Stimulated activated CD4-positive, alpha-beta T cell treated with anti-CD3 and anti-CD28 coated beads, TNF-alpha, amount 100 ng/mL, for 4 hours (primary cell): ENCODE data around the gene SCUBE3.

Experiments used
- DNase-seq, 3 experiments: peaks; one replicate each; pipeline ENCODE4 v3.0.0-alpha.2; 2020; ENCODE audit warnings: low read depth in 3 of 3

The SCUBE3 gene

GRCh38 chr6:35209622-35210247 lies 4.0 kb upstream of the SCUBE3 start:
- no peak for DNase-seq

DNA sequence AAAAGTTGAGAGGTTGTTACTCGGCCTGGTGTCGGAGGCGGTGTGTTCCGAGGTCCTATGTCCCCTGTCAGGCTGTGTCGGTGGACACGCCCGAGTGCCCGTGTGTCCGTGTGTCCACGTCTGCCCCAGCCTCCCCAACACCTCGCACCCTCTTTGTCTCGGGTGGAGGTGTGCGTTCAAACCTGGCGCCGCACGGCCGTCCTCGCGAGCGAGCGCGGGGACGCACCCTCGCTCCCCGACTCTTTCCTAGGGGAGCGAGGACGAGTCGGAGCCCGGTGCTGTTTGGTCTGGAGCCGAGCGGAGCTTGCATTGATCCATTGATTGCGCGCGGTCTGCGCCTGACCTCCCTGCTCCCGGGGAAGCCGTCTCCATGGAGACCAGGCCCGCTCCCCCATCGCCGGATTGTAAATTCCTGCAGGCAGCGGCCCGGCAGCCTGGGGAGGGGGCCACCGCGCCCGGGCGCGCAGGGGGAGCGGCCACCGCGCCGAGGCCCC lies 411 bp upstream of the SCUBE3 start:
- DNase-seq: no peak

- DNase-seq: no peak
These were observed 1.3 kb downstream of the SCUBE3 start for GRCh38 chr6:35214869-35215664.

DNA sequence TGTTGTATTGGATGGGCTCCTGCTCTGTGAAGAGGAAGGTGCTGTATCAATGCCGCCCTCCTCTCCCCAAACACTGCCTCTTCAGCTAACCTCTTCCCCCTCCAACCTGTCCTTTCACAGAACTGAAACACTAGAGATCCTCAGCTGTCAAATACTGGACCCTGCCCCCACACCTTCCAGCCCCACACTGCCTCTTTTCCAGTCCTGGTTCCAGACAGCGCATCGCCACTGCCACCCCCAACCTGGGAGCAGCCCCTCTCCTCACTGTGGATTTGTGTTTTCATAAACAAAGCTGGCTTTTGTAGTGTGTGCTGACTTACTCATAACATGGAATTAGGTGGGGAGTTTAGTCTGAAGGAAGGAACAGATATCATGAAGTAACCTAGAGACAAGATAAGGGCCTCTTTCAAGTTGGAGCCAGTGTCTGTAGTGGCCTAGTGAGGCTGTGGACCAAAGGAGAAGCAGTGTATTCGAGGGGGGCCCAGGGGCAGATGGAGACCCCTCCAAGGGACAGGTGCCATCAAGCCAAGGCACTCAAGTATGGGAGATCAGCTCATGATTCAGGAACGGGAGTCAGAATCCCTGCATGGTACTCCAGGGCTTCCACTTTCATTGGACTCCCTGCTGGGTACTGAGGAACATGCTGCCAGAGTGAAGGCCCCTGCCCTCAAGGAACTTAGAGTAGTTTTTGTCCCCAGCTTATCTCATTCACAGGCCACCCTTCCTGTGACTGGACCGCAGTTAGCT lies 2.1 kb downstream of the SCUBE3 start:
- no peak for DNase-seq

GRCh38 chr6:35216412-35216732 lies 2.6 kb downstream of the SCUBE3 start:
- no peak for DNase-seq

GRCh38 chr6:35216851-35217811 lies 3.4 kb downstream of the SCUBE3 start:
- no peak for DNase-seq

DNA sequence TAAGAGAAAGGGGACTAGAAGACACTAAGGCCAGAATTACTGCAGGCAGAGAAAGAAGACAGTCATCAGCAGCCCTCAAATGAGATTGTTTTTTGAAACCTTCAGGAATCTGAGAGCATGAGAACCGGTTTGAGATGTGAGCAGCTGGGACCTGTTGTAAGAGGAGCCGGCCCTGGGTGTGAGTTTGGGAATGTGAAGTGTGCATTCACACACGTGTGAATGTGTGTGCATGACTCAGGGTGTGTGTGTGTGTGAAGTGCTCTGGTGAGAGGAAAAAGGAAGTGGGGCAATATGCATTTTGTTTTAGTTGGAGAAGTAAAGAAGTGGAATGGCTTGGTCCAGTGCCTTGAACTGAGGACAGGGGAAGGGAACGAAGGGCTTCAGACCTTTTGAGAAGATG lies 4.3 kb downstream of the SCUBE3 start:
- no peak for DNase-seq

GRCh38 chr6:35218456-35218855 lies 4.7 kb downstream of the SCUBE3 start:
- no peak for DNase-seq

GRCh38 chr6:35219683-35220326 lies 6.0 kb downstream of the SCUBE3 start:
- no peak for DNase-seq

DNA sequence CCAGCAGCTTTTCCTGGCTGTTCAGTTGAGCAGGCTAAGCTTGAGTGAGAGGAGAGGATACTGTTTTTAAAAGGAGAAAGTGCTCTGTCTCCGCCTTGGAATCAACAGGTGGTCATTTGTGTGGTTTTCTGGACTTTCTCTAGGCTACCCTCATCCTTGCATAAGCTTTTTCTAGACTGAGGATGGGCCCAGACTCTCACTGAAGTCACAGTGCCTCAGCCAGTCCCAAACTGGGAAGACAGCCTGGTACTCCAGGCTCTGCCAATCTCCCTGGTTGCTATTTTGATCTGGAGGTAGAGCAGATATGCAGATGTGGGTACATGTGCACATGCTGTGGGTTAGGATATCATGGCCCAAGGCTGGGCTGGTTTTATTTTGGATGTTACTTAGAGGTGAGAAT lies 7.0 kb downstream of the SCUBE3 start:
- no peak for DNase-seq

DNA sequence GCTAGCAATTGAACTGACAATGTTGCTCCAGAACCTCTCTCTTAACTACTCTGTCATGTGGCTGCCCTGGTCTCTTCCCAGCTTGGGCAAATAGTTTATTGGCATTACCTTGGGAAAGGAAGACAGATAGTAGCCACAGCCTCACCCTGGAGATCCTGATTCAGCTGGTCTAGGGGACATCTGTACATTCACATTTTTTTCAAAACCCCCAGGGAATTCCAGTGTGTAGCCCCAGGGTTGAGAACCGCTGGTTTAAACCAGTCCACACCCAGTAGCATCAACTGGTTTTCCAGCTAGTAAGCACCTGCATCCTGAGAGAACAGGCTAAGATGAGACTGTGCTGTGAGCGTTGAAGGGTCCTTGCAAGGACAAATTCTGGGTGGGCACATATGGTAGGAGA lies 9.6 kb downstream of the SCUBE3 start:
- no peak for DNase-seq

DNA sequence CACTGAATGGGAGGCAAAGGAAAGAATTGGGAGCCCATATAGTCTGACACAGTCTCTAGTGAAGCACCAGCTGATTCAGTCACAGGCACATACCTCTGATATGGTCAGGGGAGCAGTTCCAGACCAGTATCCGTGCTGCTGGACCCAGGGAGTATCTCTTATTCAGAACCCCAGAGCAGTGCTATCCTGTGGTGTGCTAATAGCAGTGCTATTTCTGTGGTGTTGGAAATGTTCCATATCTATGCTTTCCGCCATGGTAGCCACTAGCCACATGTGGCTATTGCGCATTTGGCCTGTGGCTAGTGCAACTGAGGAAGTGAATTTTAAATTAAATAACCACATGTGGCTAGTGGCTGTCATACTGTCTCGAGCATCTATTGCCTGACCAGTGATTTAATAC lies 11.0 kb downstream of the SCUBE3 start:
- DNase-seq: no peak

GRCh38 chr6:35228481-35228880 lies 14.7 kb downstream of the SCUBE3 start:
- DNase-seq: no peak

DNA sequence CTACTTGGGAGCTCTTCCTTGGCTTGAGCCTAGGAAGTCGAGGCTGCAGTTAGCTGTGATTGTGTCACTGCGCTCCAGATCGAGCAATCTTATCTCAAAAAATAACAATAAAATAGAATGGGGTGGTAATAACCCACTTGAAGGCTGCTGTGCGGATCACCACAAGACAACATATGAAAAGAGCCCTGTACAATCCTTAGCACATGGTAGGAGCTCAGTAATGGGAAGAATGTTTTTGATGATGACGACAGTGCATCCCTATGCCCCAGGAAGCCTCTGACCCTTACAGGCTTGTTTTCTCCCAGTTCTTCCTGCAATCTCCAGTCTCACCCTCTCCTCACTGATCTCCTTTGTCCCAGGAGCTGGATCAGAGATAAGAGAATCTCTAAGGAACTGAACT lies 15.5 kb downstream of the SCUBE3 start:
- no peak for DNase-seq

DNA sequence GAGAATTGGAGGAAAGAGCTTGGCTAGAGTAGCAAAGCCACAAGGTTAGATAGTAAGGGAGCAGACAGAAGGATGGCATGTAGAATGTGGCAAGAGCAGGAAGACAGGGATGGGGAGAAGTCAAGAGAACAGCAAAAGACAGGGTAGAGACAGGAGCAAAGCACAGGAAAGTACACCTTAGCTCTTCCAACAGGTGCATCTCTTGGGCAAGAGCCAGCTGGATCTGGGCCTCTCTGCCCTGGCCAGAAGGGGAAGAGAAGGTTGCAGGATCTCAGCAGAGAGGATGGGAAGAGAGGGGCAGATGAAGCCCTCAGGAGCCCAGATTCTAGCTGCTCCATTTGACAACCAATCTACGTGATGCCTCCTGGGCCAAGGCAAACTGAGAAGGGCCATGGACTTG lies 16.7 kb downstream of the SCUBE3 start:
- no peak for DNase-seq

DNA sequence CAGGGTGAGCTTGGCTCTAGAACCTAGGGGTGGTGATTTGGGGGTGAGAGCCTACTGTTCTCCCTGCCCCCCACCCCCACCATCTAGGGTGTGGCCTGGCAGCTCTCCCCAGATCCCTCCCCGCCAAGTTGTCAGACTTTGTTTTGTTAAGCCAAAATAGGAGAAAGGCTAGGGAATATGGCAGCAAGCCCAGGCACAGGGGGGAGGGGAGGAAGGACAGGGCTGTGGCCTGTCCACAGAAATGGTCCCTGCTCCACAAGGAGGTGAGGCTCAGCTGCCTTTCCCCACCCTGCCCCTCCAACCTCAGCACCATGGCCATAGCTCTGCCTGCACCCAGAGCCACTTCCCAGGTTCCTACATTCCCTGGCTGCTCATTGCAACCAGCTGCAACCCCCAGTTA lies 17.2 kb downstream of the SCUBE3 start:
- DNase-seq: no peak

DNA sequence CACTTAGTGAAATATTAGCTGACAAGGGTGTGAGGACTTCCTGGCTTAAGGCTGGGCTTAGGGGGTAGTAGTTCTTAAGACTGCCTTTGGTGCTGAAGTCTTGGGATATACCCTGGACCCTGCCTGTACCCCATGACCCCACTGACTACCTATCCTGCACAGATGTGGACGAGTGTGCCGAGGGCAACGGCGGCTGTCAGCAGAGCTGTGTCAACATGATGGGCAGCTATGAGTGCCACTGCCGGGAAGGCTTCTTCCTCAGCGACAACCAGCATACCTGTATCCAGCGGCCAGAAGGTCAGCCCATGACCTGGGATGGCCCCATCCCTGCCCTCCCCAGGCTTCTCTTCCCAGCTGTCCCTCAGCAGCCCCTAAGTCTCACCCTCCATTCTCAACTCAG lies 17.8 kb downstream of the SCUBE3 start:
- no peak for DNase-seq

DNA sequence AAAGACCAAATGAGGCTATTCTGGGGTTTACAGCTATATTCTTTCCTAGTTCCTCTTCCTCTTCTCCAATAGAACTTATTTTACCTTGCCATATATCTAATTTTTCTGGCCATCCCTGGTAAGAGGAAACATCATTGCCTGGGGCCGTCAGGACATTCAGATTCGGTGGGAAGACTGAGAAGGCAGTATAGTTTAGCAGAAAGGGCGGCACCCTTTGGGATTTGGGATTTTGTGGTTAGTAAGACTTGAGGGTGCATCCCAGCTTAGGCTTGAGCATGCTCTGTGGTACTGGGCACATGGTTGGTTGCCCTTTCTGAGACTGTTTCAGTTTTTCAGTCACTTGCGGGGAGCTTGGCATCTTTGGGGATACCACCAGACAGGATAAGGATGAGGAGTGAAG lies 21.1 kb downstream of the SCUBE3 start:
- no peak for DNase-seq

DNA sequence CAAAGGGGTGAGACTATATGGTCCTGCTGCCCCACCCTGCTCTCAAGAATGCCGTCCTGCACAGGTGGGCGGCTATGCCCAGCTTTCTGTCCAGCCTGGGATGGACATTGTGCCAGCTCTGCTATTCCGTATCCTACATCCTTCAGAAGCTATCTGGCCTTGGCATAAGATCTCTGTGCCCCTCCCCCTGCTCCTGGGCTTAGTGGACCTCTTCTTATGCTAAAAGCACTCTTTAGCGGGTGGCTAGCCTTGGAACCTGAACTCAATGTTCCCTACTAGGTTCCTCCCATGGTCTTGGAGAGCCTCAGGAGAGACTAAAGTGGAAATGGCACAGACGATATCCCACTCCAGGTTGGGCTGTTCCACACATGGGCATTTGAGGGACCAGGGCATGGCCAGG lies 22.5 kb downstream of the SCUBE3 start:
- DNase-seq: no peak

DNA sequence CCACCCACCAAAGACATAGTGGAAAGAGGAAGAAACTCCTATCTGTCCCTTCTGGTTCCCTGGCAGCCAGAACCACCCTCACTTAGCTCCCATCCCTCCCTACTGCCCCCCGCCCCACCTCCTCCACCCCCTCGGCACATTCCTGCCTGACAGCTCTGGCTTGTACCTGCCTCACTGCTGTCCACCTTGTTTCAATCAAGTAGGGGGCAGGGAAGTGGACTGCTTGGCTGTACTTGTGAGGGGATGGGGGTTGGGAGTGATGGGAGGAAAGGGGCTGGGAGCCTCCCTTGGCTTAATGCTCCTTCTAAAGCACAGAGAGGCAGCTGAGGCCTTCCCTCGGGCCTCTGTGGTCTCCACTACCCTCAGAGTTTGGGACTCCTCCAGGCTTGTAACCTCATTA lies 23.7 kb downstream of the SCUBE3 start:
- DNase-seq: no peak

DNA sequence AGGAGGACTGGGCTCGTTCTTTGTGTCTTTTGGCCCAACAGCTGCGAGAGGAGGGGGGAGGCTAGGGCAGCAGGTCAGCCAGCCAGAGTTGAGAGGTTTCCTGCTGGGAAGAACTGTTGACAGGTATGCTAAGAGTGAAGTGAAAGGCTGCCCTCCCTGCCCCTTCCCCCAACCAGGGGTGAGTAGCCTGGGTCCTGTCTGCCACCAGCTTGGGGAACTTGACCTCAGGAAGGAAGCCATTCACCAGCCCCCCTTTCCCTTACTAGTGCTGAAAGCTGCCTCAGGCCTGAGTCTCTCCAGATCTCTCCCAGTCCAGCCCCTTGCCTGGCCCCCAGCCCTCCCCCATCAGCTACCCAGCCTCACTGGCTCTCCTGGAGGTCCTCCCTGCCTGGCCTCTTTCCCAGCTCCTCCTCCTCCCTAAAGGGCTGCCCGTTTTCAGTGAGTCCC lies 25.1 kb downstream of the SCUBE3 start:
- DNase-seq: no peak
